Motor neuron (in vitro differentiated cells): ENCODE data around the gene NLRP7. TPM values are rescaled to one million over a fixed set of nuclear protein-coding genes. Genes with fewer than 3 reads are reported as not detected.

ENCODE experiments used
- ATAC-seq, 8 experiments: fragments of 200-7000 bp; cut with Tn5 transposase; replicated peaks in 6 of 8; 2 replicates each; pipeline ENCODE4 v1.8.0; 2021; ENCODE audit warnings: mild to moderate bottlenecking in 8 of 8, moderate library complexity in 8 of 8
- H3K27ac ChIP-seq, 2 donors: fragments of 250-450 bp; sonication (Bioruptor Pico); 2 replicates each; pipeline ENCODE4 v1.9.0; 2021; ENCODE audit warnings: antibody characterized with exemption in 2 of 2, mild to moderate bottlenecking in 2 of 2, moderate library complexity in 1 of 2
- H3K4me1 ChIP-seq, 2 donors: fragments of 250-450 bp; sonication (Bioruptor Pico); replicated peaks in 1 of 2; 2 replicates each; pipeline ENCODE4 v1.6.1; 2021; ENCODE audit warnings: antibody characterized with exemption in 2 of 2, mild to moderate bottlenecking in 2 of 2, moderate library complexity in 1 of 2
- H3K4me3 ChIP-seq, 5 donors: fragments of 250-450 bp; sonication (Bioruptor Pico); 2 replicates each; pipeline ENCODE4 v1.9.0; 2021; ENCODE audit warnings: antibody characterized with exemption in 5 of 5, mild to moderate bottlenecking in 5 of 5, moderate library complexity in 4 of 5
- WGBS, 10 experiments: fragments of 450-650 bp; shearing (Covaris generic); methylation state at CpG; one replicate each; pipeline ENCODE4 v1.0.0; 2022; 5-methylcytosine and 5-hydroxymethylcytosine counted together
- in situ Hi-C, 9 experiments: fragments of 400-800 bp; cut with MboI; loops; one replicate each; pipeline ENCODE4 v1.15.0; 2021; ENCODE audit warnings: low sequenced_read_pairs in 9 of 9, low pct_unique_long_range_greater_than_20kb in 2 of 9; ENCODE audit not compliant: unreplicated experiment in 9 of 9
- total RNA-seq, 8 experiments: library from RNA; unstranded; fragments of 300-600 nt; gene quantifications; 2 replicates each; pipeline versions ENCODE4 v1.2.3 to v1.2.4, GENCODE V29; 2022

Gene NLRP7
- total RNA-seq, 8 experiments from 2014 or later: 0.05 to 0.81 (median 0.21) TPM; not detected in 4

DNA sequence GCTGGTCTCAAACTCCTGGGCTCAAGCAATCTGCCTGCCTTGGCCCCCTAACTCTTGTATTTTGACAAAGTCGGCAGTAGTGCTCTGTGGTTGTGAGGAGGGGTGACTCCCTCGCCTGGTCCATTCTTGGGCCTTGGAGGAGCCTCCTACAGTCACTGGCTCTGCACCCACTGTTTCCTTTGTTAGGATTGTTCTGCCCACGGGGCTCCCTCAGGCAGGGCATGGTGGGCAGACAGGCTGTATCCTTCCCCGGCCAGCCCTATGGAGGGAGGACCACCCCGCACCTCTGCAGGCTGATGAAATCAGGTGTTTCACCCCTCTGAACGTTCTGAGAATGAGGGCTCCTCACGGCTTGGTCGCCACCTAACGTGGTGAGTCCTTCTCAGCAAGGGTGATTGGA lies 64.1 kb downstream of the NLRP7 start:
- Histone ChIP-seq H3K27ac (no peak overlapping the region), H3K4me1 (no peaks in the 10 kb centered on the region), H3K4me3 (no peak overlapping the region)
- in situ Hi-C loops: no loop called here
- WGBS, 10 experiments: 17 to 80% (median 40%) methylated on average over 1 to 4 of the region's 9 CpGs; no CpG with 5 or more reads in 5 of the 10 experiments
- ATAC-seq: no peak

DNA sequence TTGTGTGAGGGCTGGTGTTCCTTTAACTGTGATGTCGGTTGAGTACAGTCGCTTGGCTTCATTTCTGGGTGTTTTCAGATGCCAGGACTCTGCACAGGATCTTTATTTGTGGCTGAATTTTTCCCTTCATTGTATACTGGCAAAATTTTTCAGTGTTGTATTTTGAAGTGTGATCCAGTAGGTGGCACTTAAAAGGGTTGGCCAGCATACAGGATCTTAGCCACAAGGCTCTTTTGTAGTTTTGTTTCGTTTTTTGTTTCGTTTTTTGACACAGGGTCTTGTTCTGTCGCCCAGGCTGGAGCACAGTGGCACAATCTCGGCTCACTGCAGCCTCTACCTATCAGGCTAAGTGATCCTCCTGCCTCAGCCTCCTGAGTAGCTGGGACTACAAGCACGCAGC lies 64.6 kb downstream of the NLRP7 start:
- Histone ChIP-seq H3K27ac (no peak overlapping the region), H3K4me1 (no peaks in the 10 kb centered on the region), H3K4me3 (no peak overlapping the region)
- WGBS, 10 experiments: 15 to 72% (median 31%) methylated on average over 1 to 7 of the region's 7 CpGs; no CpG with 5 or more reads in 1 of the 10 experiments
- ATAC-seq: no peak
- in situ Hi-C loops: no loop called here

DNA sequence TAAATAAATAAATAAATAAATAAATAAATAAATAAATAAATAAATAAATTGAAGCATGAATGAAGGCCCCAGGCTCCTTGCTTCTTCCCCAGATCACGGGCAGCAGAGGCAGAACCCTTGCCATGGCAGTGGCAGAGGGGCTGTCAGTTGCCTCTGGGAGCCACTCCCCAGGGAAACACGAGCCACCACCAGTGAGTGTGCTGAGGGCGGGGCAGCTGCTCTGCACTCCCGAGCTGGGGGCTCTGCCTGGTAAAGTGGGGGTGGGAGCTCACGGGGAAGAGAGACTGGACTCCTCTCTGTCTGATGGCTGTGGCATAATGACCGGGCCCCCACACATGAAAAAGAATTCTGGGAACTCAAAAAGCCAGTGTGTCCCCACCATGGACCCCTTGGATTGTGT lies 65.4 kb downstream of the NLRP7 start:
- in situ Hi-C loops: no loop called here
- WGBS, 10 experiments: 0 to 80% methylated on average over 1 of the region's 6 CpGs; no CpG with 5 or more reads in 8 of the 10 experiments
- ATAC-seq: no peak
- no peaks in the 10 kb centered on the region for H3K4me1 ChIP-seq
- no peak overlapping the region for H3K4me3 ChIP-seq
- H3K27ac ChIP-seq: no peak overlapping the region

DNA sequence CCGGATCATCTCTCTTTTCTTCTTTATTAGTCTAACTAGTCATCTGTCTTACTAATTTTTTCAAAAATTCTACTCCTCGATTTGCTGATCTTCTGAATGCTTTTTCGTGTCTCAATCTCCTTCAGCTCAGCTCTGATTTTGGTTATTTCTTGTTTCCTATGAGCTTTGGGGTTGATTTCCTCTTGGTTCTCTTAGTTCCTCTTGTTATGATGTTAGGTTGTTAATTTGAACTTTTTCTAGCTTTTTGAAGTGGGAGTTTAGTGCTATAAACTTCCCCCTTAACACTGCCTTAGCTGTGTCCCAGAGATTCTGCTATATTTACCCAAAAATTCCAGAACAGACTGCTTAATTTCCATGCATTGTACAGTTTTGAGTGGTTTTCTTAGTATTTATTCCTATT lies 69.9 kb downstream of the NLRP7 start:
- ATAC-seq: no peak
- Histone ChIP-seq H3K4me3 (no peak overlapping the region), H3K4me1 (no peaks in the 10 kb centered on the region), H3K27ac (no peak overlapping the region)
- in situ Hi-C loops: no loop called here
- WGBS, 10 experiments: 0 to 39% (median 23%) methylated on average over 1 to 3 of the region's 3 CpGs; no CpG with 5 or more reads in 1 of the 10 experiments

DNA sequence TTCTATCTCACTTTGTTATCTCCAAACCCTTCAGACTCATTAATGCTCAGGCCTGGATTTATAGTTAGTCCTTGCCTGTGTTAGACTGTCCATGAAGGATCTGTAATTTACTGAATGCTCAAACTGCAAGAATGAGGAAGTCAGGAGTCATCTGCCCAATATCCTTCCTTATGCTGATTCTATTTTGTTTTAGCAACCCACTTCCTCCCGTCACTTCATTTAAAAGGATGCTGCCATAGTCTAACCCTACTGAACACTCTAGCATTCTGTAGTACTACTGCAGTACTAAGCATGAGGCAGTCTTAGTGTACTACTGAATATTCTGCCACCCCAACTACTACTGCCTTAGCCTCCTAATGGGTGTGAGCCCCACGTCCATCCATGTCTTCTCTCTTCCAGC lies 71.8 kb downstream of the NLRP7 start:
- Histone ChIP-seq H3K4me1 (no peaks in the 10 kb centered on the region), H3K4me3 (no peak overlapping the region), H3K27ac (no peak overlapping the region)
- in situ Hi-C loops: no loop called here
- no peak for ATAC-seq
- 0 to 86% (median 17%) methylated on average over 1 to 2 of the region's 2 CpGs; no CpG with 5 or more reads in 1 of the 10 experiments for WGBS, 10 experiments

DNA sequence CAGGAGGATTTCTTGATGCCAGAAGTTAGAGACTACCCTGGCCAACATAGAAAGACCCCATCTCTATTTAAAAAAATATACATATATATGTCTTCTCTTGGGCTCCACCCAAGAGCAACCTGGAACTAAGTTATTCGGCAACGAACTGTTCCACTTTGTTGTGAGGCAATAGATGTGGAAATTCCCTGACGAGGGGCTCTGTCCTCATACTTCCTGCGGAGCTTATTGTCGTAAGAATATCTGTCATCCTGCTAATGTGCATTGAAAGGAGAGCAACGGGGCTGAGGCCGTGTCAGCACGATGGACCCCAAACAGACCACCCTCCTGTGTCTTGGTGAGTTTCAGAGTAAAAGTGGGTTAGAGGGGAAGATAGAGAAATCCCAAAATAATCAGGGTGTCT lies 73.3 kb downstream of the NLRP7 start, which contains the start of gene FCAR:
Gene FCAR, plus strand, starts transcription at position 246 of the 400 bp plus-strand sequence. Its CDS starts 55 bp downstream, at position 301.
- in situ Hi-C loops: no loop called here
- no peak for ATAC-seq
- no peak within 1 kb of the TSS for H3K4me3 ChIP-seq
- no peaks in the 10 kb centered on the region for H3K4me1 ChIP-seq
- WGBS, 10 experiments: 10 to 80% (median 38%) methylated on average over 1 to 8 of the region's 8 CpGs; no CpG with 5 or more reads in 2 of the 10 experiments
- H3K27ac ChIP-seq: no peak within 1 kb of the TSS

Other genes with a start within 250 kb of the NLRP7 start
- under 1 TPM in 1 of 8 experiments, not detected in 7; 0.18 TPM for gene KIR3DL3, start 223.1 kb downstream of the NLRP7 start, total RNA-seq
- under 1 TPM in 3 of 8 experiments, not detected in 5; 0.13 to 0.57 (median 0.20) TPM for gene KIR2DL3, start 209.0 kb downstream of the NLRP7 start, total RNA-seq
- under 1 TPM in 4 of 8 experiments, not detected in 4; 0.14 to 0.38 (median 0.23) TPM for gene KIR2DL1, start 177.7 kb downstream of the NLRP7 start, total RNA-seq
- gene KIR2DL4, start 143.9 kb downstream of the NLRP7 start, total RNA-seq: under 1 TPM in 4 of 8 experiments, not detected in 4; 0.17 to 0.41 (median 0.32) TPM
- under 1 TPM in 5 of 8 experiments, not detected in 3; 0.18 to 0.45 (median 0.33) TPM for gene KIR3DL1, start 131.1 kb downstream of the NLRP7 start, total RNA-seq
- gene KIR2DS4, start 114.9 kb downstream of the NLRP7 start, total RNA-seq: under 1 TPM in 1 of 8 experiments, not detected in 7; 0.42 TPM
- under 1 TPM in 3 of 8 experiments, not detected in 5; 0.17 to 0.43 (median 0.25) TPM for gene KIR3DL2, start 97.1 kb downstream of the NLRP7 start, total RNA-seq
- gene FCAR, start 73.3 kb downstream of the NLRP7 start, total RNA-seq: under 1 TPM in 1 of 8 experiments, not detected in 7; 0.24 TPM
- under 1 TPM in 1 of 8 experiments, not detected in 7; 0.14 TPM for gene NCR1, start 41.4 kb downstream of the NLRP7 start, total RNA-seq
- gene NLRP2, start 18.8 kb upstream of the NLRP7 start, total RNA-seq: 1 to 10 TPM in 3 of 8 experiments, under 1 TPM in 5; 0.10 to 4.3 (median 0.30) TPM
- gene GP6, start 90.7 kb upstream of the NLRP7 start, total RNA-seq: under 1 TPM in 7 of 8 experiments, not detected in 1; 0.14 to 1.00 (median 0.57) TPM
- 10 to 100 TPM in 6 of 8 experiments, 1 to 10 TPM in 2; 7.9 to 24.3 (median 14.1) TPM for gene RDH13, start 115.6 kb upstream of the NLRP7 start, total RNA-seq
- 10 to 100 TPM in 3 of 8 experiments, 1 to 10 TPM in 5; 2.2 to 38.1 (median 8.1) TPM for gene EPS8L1, start 128.3 kb upstream of the NLRP7 start, total RNA-seq
- gene PPP1R12C, start 170.1 kb upstream of the NLRP7 start, total RNA-seq: 10 to 100 TPM; 16.6 to 66.3 (median 36.7) TPM
- 10 to 100 TPM in 2 of 8 experiments, 1 to 10 TPM in 6; 1.2 to 36.8 (median 3.9) TPM for gene TNNT1, start 201.7 kb upstream of the NLRP7 start, total RNA-seq
- 1 to 10 TPM in 7 of 8 experiments, not detected in 1; 2.9 to 8.5 (median 3.2) TPM for gene TNNI3, start 210.2 kb upstream of the NLRP7 start, total RNA-seq
- 1 to 10 TPM in 6 of 8 experiments, under 1 TPM in 2; 0.41 to 7.2 (median 1.4) TPM for gene DNAAF3, start 219.1 kb upstream of the NLRP7 start, total RNA-seq
- 10 to 100 TPM in 4 of 8 experiments, 1 to 10 TPM in 4; 1.1 to 19.3 (median 8.7) TPM for gene SYT5, start 232.8 kb upstream of the NLRP7 start, total RNA-seq